Smooth muscle cell (in vitro differentiated cells): Measurements from ENCODE around the gene DDOST. TPM values are rescaled to one million over a fixed set of nuclear protein-coding genes. Genes with fewer than 3 reads are reported as not detected.

Experiments
- DNase-seq: peaks from one replicate; lab custom pipeline; 2025; ENCODE audit not compliant: unreplicated experiment; lab: John Stamatoyannopoulos, UW
- H2AFZ ChIP-seq: fragments of 200-600 bp; sonication (generic); 2 replicates; pipeline ENCODE4 v1.6.0; 2016; ENCODE audit warnings: antibody characterized with exemption, low read depth, mild to moderate bottlenecking
- H3F3A ChIP-seq: fragments of 200-600 bp; sonication (generic); 2 replicates; pipeline ENCODE4 v1.6.0; 2017; ENCODE audit warnings: antibody characterized with exemption, low read depth
- H3K27ac ChIP-seq: fragments of 200-600 bp; sonication (generic); 2 replicates; pipeline ENCODE4 v1.5.1; 2016; ENCODE audit warnings: low read depth, mild to moderate bottlenecking
- H3K27me3 ChIP-seq: fragments of 200-600 bp; sonication (generic); 2 replicates; pipeline ENCODE4 v1.6.1; 2016; ENCODE audit warnings: low read depth, mild to moderate bottlenecking
- H3K36me3 ChIP-seq: fragments of 200-600 bp; sonication (generic); 2 replicates; pipeline ENCODE4 v1.5.1; 2016; ENCODE audit warnings: low read depth
- H3K4me1 ChIP-seq: fragments of 200-600 bp; sonication (generic); 2 replicates; pipeline ENCODE4 v1.5.1; 2016; ENCODE audit warnings: low read depth
- H3K4me2 ChIP-seq: fragments of 200-600 bp; sonication (generic); 2 replicates; pipeline ENCODE4 v1.6.0; 2016; ENCODE audit warnings: mild to moderate bottlenecking
- H3K4me3 ChIP-seq: fragments of 200-600 bp; sonication (generic); 2 replicates; pipeline ENCODE4 v1.5.1; 2016; ENCODE audit warnings: mild to moderate bottlenecking
- H3K79me2 ChIP-seq: fragments of 200-600 bp; sonication (generic); 2 replicates; pipeline ENCODE4 v1.6.0; 2016; ENCODE audit warnings: low read depth, mild to moderate bottlenecking
- H3K9ac ChIP-seq: fragments of 200-600 bp; sonication (generic); 2 replicates; pipeline ENCODE4 v1.6.0; 2016; ENCODE audit warnings: low read depth
- H3K9me3 ChIP-seq: fragments of 200-600 bp; sonication (generic); replicated peaks from 2 replicates; pipeline ENCODE4 v1.5.1; 2016; ENCODE audit warnings: low read depth
- H4K20me1 ChIP-seq: fragments of 200-600 bp; sonication (generic); 2 replicates; pipeline ENCODE4 v1.6.0; 2016; ENCODE audit warnings: low read depth
- WGBS: methylation state at CpG from one replicate; pipeline ENCODE4 v1.1.7; 2016; ENCODE audit warnings: low lambda C conversion rate; 5-methylcytosine and 5-hydroxymethylcytosine counted together
- polyA plus RNA-seq: library from polyadenylated mRNA; unstranded; fragments of >200 nt; fragmentation: Nextera tagmentation; extraction: Ambion mirVana; gene quantifications from 2 replicates; pipeline ENCODE4 v1.2.1, GENCODE V29; 2016
- total RNA-seq: library from RNA; depleted of rRNA; stranded (reverse); fragments of >200 nt; gene quantifications from 2 replicates; pipeline ENCODE4 v1.2.3, GENCODE V29; 2014
- TF ChIP-seq, protein P1 (sequence below): fragments of 200-600 bp; sonication (generic); IDR thresholded peaks from 2 replicates; pipeline ENCODE4 v1.5.1; 2017; ENCODE audit warnings: borderline replicate concordance, mild to moderate bottlenecking, antibody characterized with exemption; ENCODE audit not compliant: insufficient read depth, poor library complexity, severe bottlenecking

Gene DDOST
- total and polyA plus RNA-seq, 2 experiments from 2014 or later = 267 to 439 TPM

- H3K36me3 ChIP-seq = no peaks in the 10 kb centered on the region
- no peak overlapping the region for H3K27ac ChIP-seq
- H3K4me3 ChIP-seq = no peak overlapping the region
- WGBS = 66% methylated on average over 4 of the region's 4 CpGs
- H3K9me3 ChIP-seq = no peaks in the 10 kb centered on the region
- H3K4me1 ChIP-seq = no peaks in the 10 kb centered on the region
- TF ChIP-seq, protein P1, sequence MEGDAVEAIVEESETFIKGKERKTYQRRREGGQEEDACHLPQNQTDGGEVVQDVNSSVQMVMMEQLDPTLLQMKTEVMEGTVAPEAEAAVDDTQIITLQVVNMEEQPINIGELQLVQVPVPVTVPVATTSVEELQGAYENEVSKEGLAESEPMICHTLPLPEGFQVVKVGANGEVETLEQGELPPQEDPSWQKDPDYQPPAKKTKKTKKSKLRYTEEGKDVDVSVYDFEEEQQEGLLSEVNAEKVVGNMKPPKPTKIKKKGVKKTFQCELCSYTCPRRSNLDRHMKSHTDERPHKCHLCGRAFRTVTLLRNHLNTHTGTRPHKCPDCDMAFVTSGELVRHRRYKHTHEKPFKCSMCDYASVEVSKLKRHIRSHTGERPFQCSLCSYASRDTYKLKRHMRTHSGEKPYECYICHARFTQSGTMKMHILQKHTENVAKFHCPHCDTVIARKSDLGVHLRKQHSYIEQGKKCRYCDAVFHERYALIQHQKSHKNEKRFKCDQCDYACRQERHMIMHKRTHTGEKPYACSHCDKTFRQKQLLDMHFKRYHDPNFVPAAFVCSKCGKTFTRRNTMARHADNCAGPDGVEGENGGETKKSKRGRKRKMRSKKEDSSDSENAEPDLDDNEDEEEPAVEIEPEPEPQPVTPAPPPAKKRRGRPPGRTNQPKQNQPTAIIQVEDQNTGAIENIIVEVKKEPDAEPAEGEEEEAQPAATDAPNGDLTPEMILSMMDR = no peak
- no peaks in the 10 kb centered on the region for H3K79me2 ChIP-seq
- H3K27me3 ChIP-seq = no peaks in the 10 kb centered on the region
- no peak overlapping the region for H2AFZ ChIP-seq
- peaks cover 18% of the 10 kb centered on the region for H4K20me1 ChIP-seq
- peaks cover 12% of the 10 kb centered on the region for H3F3A ChIP-seq
- H3K9ac ChIP-seq = no peak overlapping the region
- H3K4me2 ChIP-seq = no peak overlapping the region
- DNase-seq = no peak
Observed at GRCh38 chr1:20630729-20631128, 30.4 kb downstream of the DDOST start.

- H4K20me1 ChIP-seq = no peaks in the 10 kb centered on the region
- H3K27ac ChIP-seq = no peak overlapping the region
- H3F3A ChIP-seq = no peaks in the 10 kb centered on the region
- no peaks in the 10 kb centered on the region for H3K36me3 ChIP-seq
- no peaks in the 10 kb centered on the region for H3K4me1 ChIP-seq
- H3K27me3 ChIP-seq = no peaks in the 10 kb centered on the region
- TF ChIP-seq, protein P1 = no peak
- no peak overlapping the region for H3K4me2 ChIP-seq
- no peak overlapping the region for H3K4me3 ChIP-seq
- no peak overlapping the region for H3K9ac ChIP-seq
- no peak overlapping the region for H2AFZ ChIP-seq
- H3K79me2 ChIP-seq = no peaks in the 10 kb centered on the region
- no peaks in the 10 kb centered on the region for H3K9me3 ChIP-seq
- WGBS = 90% methylated on average over 1 of the region's 1 CpG
- no peak for DNase-seq
Observed at GRCh38 chr1:20626524-20626923, 34.6 kb downstream of the DDOST start.

- no peak for DNase-seq
- Histone ChIP-seq H3K4me1 (no peaks in the 10 kb centered on the region), H3K9me3 (no peaks in the 10 kb centered on the region), H3K36me3 (no peaks in the 10 kb centered on the region), H3F3A (no peaks in the 10 kb centered on the region), H3K27ac (no peak overlapping the region), H3K4me2 (no peak overlapping the region), H3K79me2 (no peaks in the 10 kb centered on the region), H3K4me3 (no peak overlapping the region), H2AFZ (no peak overlapping the region), H4K20me1 (no peaks in the 10 kb centered on the region), H3K9ac (no peak overlapping the region), H3K27me3 (no peaks in the 10 kb centered on the region)
- TF ChIP-seq, protein P1 = no peak
- WGBS = 57% methylated on average over 1 of the region's 1 CpG
Observed at GRCh38 chr1:20626098-20626427, 35.1 kb downstream of the DDOST start.
